Upper lobe of left lung (tissue), 6 donors: ENCODE data around the gene DSTYK. TPM values are rescaled to one million over a fixed set of nuclear protein-coding genes. Genes with fewer than 3 reads are reported as not detected.
A peak's percentile ranks its signal among the peaks of the same experiment; 100 is the strongest.

ENCODE experiments used
- ATAC-seq, 2 donors: fragments of 200-7000 bp; cut with Tn5 transposase; one replicate each; pipeline ENCODE4 v1.9.1; 2022; ENCODE audit warnings: mild to moderate bottlenecking in 2 of 2, moderate library complexity in 2 of 2; ENCODE audit not compliant: low FRiP score in 2 of 2
- DNase-seq, 2 donors: peaks; one replicate each; pipeline ENCODE4 v3.0.0-alpha.2; 2019 to 2020
- H3K27ac ChIP-seq, 4 donors: fragments of 200-600 bp; sonication (generic); one replicate each; pipeline ENCODE4 v1.5.1; 2016 to 2019
- H3K27me3 ChIP-seq, 4 donors: fragments of 200-600 bp; sonication (generic); one replicate each; pipeline ENCODE4 v1.5.1; 2017 to 2019
- H3K36me3 ChIP-seq, 4 donors: fragments of 200-600 bp; sonication (generic); one replicate each; pipeline ENCODE4 v1.5.1; 2016 to 2019
- H3K4me1 ChIP-seq, 4 donors: fragments of 200-600 bp; sonication (generic); one replicate each; pipeline ENCODE4 v1.5.1; 2018 to 2019
- H3K4me3 ChIP-seq, 4 donors: fragments of 200-600 bp; sonication (generic); one replicate each; pipeline ENCODE4 v1.5.1; 2017 to 2019; ENCODE audit warnings: mild to moderate bottlenecking in 2 of 4, moderate library complexity in 1 of 4
- H3K9me3 ChIP-seq, 4 donors: fragments of 200-600 bp; sonication (generic); one replicate each; pipeline ENCODE4 v1.5.1; 2018 to 2019
- EP300 ChIP-seq, 4 donors: sonication (generic); formaldehyde crosslinking; IDR thresholded peaks; one replicate each; pipeline ENCODE4 v1.5.1; 2017; ENCODE audit warnings: antibody characterized with exemption in 4 of 4, control low read depth in 2 of 4
- POLR2A ChIP-seq, 4 donors: fragments of 450-650 bp; IDR thresholded peaks; one replicate each; pipeline ENCODE4 v1.5.1; 2016 to 2017; ENCODE audit warnings: antibody characterized with exemption in 4 of 4, mild to moderate bottlenecking in 2 of 4
- POLR2AphosphoS5 ChIP-seq, 2 donors: sonication (generic); formaldehyde crosslinking; IDR thresholded peaks; one replicate each; pipeline ENCODE4 v1.5.1; 2017; ENCODE audit warnings: antibody characterized with exemption in 2 of 2
- WGBS, 2 donors: methylation state at CpG; one replicate each; pipeline ENCODE4 v1.1.5; 2017 to 2018; 5-methylcytosine and 5-hydroxymethylcytosine counted together
- total RNA-seq, 6 donors: library from RNA; depleted of rRNA in 4 of 6; stranded (reverse); fragments of >200 nt in 4 of 6; gene quantifications; one replicate each; pipeline versions ENCODE4 v1.1.0 to v1.2.1, GENCODE V29; 2016 to 2021
- TF ChIP-seq, protein P1 (sequence below), 6 experiments: fragments of 450-650 bp in 4 of 6; fragments of 200-600 bp in 2 of 6; sonication (generic) in 2 of 6; IDR thresholded peaks; one replicate each; pipeline ENCODE4 v1.5.1; 2016 to 2019; ENCODE audit warnings: antibody characterized with exemption in 6 of 6
- donor health status: DM: no; HTN: no; CAD: no; lungs with moderate emphysema.
- donor health status: DM: no; HTN: yes; CAD: no; lungs with severe emphysema.

DSTYK gene
- total RNA-seq, 6 donors from 2014 or later = 8.4 to 15.7 (median 10.6) TPM

DNA sequence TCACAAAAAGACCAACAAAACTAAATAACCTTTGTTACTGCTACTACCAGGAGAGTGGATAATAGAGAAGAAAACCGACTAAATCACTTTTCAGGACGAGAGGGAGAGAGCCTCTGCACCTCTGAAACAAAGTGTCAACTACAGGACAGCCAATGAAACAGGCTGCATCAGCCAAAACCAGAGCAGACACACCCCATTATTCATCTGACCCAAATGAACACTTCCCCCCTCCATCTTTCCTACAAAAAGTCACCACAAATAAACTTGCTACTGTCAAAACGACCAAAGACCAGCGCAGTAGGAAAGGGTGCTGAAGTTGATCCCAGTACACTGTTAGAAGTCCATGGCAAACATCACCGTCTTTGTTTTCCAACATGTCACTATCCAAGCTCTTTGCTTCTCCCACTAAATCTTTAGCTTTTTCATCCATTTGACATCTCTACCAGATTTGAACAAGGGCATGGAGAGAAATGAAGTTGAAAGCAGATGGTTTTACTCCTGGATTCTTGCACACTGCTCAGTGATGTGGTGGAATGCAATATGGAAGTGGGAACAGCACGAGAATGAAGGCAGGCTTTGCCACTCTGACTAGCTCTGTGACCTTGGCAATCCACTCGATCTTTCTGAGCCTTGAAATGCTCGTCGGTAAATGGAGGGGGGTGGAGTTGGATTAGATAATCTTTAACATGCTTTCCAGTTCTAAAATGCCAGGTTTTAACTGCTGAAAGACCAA is 20.5 kb downstream of the DSTYK start:
- no peak overlapping the region for H3K4me3 ChIP-seq
- TF ChIP-seq POLR2A (IDR thresholded peaks at IDR 0.05) (no peak), POLR2AphosphoS5 (IDR thresholded peaks at IDR 0.05) (no peak), EP300 (IDR thresholded peaks at IDR 0.05) (no peak)
- TF ChIP-seq, protein P1, sequence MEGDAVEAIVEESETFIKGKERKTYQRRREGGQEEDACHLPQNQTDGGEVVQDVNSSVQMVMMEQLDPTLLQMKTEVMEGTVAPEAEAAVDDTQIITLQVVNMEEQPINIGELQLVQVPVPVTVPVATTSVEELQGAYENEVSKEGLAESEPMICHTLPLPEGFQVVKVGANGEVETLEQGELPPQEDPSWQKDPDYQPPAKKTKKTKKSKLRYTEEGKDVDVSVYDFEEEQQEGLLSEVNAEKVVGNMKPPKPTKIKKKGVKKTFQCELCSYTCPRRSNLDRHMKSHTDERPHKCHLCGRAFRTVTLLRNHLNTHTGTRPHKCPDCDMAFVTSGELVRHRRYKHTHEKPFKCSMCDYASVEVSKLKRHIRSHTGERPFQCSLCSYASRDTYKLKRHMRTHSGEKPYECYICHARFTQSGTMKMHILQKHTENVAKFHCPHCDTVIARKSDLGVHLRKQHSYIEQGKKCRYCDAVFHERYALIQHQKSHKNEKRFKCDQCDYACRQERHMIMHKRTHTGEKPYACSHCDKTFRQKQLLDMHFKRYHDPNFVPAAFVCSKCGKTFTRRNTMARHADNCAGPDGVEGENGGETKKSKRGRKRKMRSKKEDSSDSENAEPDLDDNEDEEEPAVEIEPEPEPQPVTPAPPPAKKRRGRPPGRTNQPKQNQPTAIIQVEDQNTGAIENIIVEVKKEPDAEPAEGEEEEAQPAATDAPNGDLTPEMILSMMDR (IDR thresholded peaks at IDR 0.05) = no peak
- DNase-seq = no peak
- H3K36me3 ChIP-seq = peaks cover 0 to 4% (median 0%) of the 10 kb centered on the region in 4 donors
- peak in 1 of 2 donors; percentile 57 for ATAC-seq
- WGBS, 2 donors = 60 to 63% methylated on average over 9 of the region's 9 CpGs
- peak overlapping the region in 1 of 4 donors; percentile 25 for H3K27ac ChIP-seq
- H3K27me3 ChIP-seq = no peaks in the 10 kb centered on the region
- no peaks in the 10 kb centered on the region for H3K9me3 ChIP-seq
- H3K4me1 ChIP-seq = peaks cover 23 to 34% (median 31%) of the 10 kb centered on the region in 4 donors

DNA sequence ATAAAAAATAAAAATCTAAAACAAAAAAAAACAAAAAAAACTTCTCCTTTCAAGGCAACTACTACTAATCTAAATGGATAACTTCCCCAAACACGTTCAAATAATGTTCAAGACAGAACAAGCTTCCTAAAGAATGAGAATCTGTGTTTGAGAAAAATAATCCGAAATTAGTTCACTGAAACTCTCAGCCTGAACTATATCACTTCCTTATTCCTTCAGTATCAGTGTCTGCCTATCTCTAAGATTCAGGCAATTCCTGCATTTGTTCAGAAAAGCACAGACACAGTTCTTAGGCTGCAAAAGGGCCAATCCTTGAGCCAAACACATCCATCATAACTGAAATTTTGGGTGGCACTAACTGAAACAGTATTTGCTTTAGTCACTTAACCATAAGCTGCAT is 22.4 kb downstream of the DSTYK start:
- TF ChIP-seq POLR2A (IDR thresholded peaks at IDR 0.05) (no peak), POLR2AphosphoS5 (IDR thresholded peaks at IDR 0.05) (no peak), EP300 (IDR thresholded peaks at IDR 0.05) (no peak)
- TF ChIP-seq, protein P1 (IDR thresholded peaks at IDR 0.05) = no peak
- DNase-seq = no peak
- Histone ChIP-seq H3K27ac (no peak overlapping the region), H3K4me1 (peaks cover 27 to 34% (median 31%) of the 10 kb centered on the region in 4 donors), H3K27me3 (no peaks in the 10 kb centered on the region), H3K36me3 (peaks cover 0 to 8% (median 0%) of the 10 kb centered on the region in 4 donors), H3K4me3 (no peak overlapping the region), H3K9me3 (no peaks in the 10 kb centered on the region)
- no peak for ATAC-seq
- WGBS, 2 donors = 43 to 53% methylated on average over 2 of the region's 2 CpGs

DNA sequence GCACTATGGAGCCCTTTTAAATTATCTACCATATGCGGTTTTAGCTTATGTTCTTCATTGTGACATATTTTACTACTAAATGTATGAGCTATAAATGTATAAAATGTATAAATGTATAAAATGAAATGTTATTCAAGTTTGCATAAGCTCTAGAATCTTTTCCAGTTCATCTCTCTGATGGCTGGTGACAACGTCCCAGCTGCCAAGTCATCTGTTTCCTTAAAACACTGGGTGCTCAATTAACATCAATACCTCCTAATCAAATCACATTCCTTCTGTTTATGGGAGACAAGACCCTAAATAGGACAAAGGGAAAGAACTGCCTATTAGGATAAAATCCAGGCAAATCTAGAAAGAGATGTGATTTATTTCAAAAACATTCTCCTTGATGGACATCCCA is 22.9 kb downstream of the DSTYK start:
- ATAC-seq (no peak), DNase-seq (no peak)
- Histone ChIP-seq H3K4me1 (peaks cover 33 to 38% (median 36%) of the 10 kb centered on the region in 4 donors), H3K36me3 (peaks cover 0 to 8% (median 0%) of the 10 kb centered on the region in 4 donors), H3K27ac (no peak overlapping the region), H3K9me3 (no peaks in the 10 kb centered on the region), H3K4me3 (no peak overlapping the region), H3K27me3 (no peaks in the 10 kb centered on the region)
- no peak for TF ChIP-seq POLR2A (IDR thresholded peaks at IDR 0.05)
- no peak for TF ChIP-seq POLR2AphosphoS5 (IDR thresholded peaks at IDR 0.05)
- TF ChIP-seq, protein P1 (IDR thresholded peaks at IDR 0.05) = no peak
- no peak for TF ChIP-seq EP300 (IDR thresholded peaks at IDR 0.05)
- 55 to 76% methylated on average over 2 of the region's 2 CpGs for WGBS, 2 donors

DNA sequence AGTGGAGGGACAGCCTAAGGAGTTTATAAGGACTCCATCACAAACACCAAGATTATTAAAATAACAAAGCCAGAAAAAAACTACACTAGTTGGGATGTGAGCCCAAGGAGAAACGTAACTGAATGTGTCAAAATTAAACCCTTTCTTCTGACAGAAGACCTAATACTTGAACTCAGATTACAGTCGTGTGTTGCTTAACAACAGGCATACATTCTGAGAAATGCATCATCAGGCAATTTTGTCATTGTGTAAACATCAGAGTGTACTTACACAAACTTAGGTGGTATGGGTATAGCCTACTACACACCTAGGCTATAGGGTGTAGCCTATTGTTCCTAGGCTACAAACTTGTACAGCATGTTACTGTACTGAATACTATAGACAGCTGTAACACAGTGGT is 23.4 kb downstream of the DSTYK start:
- ATAC-seq (no peak), DNase-seq (no peak)
- H3K27ac ChIP-seq = no peak overlapping the region
- H3K4me1 ChIP-seq = peaks cover 34 to 42% (median 40%) of the 10 kb centered on the region in 4 donors
- no peak overlapping the region for H3K4me3 ChIP-seq
- WGBS, 2 donors = 41 to 61% methylated on average over 2 of the region's 2 CpGs
- no peaks in the 10 kb centered on the region for H3K9me3 ChIP-seq
- no peaks in the 10 kb centered on the region for H3K27me3 ChIP-seq
- no peak for TF ChIP-seq EP300 (IDR thresholded peaks at IDR 0.05)
- no peak for TF ChIP-seq POLR2AphosphoS5 (IDR thresholded peaks at IDR 0.05)
- TF ChIP-seq, protein P1 (IDR thresholded peaks at IDR 0.05) = no peak
- H3K36me3 ChIP-seq = peaks cover 0 to 8% (median 0%) of the 10 kb centered on the region in 4 donors
